HG03159 (cell line): Measurements from ENCODE around the gene CALML6.

Source experiments
- ATAC-seq: cut with Tn5 transposase; IDR thresholded peaks from one replicate; pipeline ENCODE4 v1.9.1; 2021; ENCODE audit warnings: mild to moderate bottlenecking, moderate library complexity; ENCODE audit not compliant: unreplicated experiment

Gene CALML6

DNA sequence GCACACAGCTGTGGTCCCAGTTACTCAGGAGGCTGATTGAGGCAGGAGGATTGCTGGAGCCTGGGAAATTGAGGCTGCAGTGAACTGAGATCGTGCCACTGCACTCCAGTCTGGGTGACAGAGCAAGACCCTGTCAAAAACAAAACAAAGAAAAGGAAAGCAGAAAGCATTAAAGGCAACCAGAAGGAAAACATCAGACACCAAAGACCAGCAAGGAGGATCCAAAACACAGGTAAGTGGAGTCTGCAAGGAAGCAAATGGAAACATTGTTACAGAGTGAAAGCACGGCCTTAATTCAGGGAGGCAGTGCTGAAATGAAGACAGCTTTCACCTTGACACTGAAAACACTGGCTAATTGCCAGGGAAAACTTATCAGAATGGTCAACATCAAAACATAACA, 47.7 kb downstream of the CALML6 start:
- ATAC-seq, result no peak

DNA sequence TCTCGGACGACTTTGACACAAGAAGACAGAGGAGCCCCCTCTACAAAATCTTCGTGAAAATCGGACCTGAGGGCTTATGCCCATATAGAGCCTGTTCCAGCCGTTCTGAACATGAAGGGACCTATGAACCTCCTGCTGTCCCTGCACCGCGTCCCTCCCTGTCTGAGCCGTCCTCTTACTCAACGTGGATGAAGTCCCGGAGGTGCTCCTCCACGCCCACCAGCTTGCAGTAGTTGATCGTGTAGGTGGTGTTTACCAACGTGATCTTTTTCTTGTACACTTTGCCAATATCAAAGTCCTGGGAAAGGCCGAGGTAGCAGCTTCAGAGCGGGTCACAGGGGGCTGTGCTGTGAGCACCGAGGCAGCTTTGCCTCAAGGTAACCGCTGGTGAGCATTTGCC, 48.5 kb downstream of the CALML6 start:
- ATAC-seq, result no peak

DNA sequence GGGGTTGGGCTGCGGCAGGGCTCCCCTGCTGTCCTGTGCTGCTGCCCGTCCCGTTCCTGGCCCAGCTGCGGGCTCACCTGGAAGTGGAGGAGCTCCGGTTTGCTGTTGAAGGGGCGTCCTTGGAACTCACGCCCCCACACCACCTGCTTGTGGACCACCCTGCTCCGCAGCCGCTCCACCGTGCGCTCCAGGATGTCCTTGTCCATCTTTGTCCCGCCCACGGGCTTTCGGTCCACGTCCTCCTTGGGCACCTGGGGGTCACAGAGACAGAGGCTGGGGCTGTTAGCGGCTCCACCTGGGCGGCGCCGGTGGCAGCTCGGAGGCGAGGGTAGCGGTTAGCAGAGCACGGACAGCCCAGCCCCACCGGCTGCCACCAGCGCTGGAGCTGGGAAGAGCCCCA, 49.8 kb downstream of the CALML6 start:
- ATAC-seq, result no peak

DNA sequence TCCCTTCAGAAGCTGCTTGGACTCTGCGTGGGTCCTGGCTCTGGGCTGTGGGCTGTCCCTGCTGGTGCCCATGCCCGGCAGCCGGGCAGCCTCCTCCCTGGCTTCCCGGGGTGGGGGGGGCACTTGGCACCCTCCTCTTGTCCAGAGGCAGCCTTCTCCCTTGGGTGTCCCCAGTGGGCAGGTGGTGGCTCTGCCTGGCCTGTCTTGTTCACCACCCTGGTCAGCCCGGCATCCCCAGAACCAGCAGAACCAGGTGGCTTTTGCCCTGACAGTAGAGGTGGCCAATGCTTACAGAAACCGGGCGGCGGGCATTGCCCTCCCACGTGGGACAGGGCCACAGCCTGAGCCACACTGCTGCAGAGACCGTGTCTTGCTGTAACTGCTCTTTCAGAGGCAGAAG, 50.5 kb downstream of the CALML6 start:
- ATAC-seq, result no peak

DNA sequence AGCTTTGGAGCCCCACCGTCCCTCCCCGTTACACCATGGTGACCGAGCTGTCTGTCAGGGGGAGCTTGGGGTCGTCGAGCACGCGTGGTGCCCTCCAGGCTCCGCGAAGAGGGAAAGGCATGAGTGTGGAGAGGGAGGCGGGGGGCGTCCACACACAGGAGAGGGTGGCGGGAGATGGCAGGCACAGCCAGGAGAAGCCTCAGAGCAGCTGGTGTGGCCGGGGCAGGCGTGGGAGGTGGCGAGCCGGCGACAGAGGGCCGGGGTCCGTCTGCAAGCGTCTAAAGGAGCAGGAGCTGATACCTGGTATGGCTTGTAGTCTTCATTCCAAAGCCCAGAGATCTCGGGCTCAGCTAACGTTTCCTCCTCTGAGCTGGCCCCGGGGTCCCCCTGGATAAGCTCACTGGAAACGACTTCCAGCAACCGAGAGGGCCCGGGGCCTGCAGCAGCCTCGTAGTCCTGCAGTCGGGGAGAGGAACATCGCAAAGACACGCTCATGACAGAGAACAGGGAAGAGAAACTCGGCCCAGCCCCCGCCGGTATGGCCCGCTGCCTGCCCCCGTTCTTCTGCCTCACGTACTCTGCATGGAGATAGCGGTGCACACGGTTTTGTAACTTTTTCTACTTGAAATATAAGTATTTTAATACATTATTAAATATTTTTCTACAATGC, 51.1 kb downstream of the CALML6 start:
- no peak for ATAC-seq
